PC-9 (cell line): ENCODE data around the gene PDPK1. TPM values are rescaled to one million over a fixed set of nuclear protein-coding genes. Genes with fewer than 3 reads are reported as not detected.

ENCODE experiments used
- BruUV-seq: library from RNA; stranded (reverse); fragments of 400-500 nt; replicated peaks from 2 replicates; lab custom pipeline; 2021; lab: Mats Ljungman, UMichigan
- CTCF ChIA-PET: fragments of 300-600 bp; sonication (Branson Sonifier 250); formaldehyde crosslinking; loops from one replicate; lab custom pipeline; 2022; ENCODE audit warnings: antibody characterized with exemption; lab: Charles Lee
- POLR2A ChIA-PET: fragments of 300-600 bp; sonication (Branson Sonifier 250); formaldehyde crosslinking; loops from one replicate; lab custom pipeline; 2022; ENCODE audit warnings: antibody characterized with exemption; ENCODE audit not compliant: unreplicated experiment; lab: Charles Lee
- DNase-seq, 2 experiments: peaks; one replicate each; pipeline versions ENCODE4 v3.0.0 to v3.0.0-alpha.2; 2015 to 2022; ENCODE audit warnings: mixed read lengths in 1 of 2
- H2AFZ ChIP-seq: fragments of 200-600 bp; sonication (generic); 2 replicates; pipeline ENCODE4 v1.8.1; 2017; ENCODE audit warnings: antibody characterized with exemption
- H3F3A ChIP-seq: fragments of 200-600 bp; sonication (generic); 2 replicates; pipeline ENCODE4 v1.8.1; 2017; ENCODE audit warnings: antibody characterized with exemption, mild to moderate bottlenecking, low read depth; ENCODE audit not compliant: insufficient read depth
- H3K27ac ChIP-seq: fragments of 200-600 bp; sonication (generic); 2 replicates; pipeline ENCODE4 v1.6.1; 2016; ENCODE audit warnings: mixed run types
- H3K27me3 ChIP-seq: fragments of 200-600 bp; sonication (generic); 2 replicates; pipeline ENCODE4 v1.6.1; 2016; ENCODE audit warnings: low read depth, mixed run types; ENCODE audit not compliant: insufficient read depth
- H3K36me3 ChIP-seq: fragments of 200-600 bp; sonication (generic); 2 replicates; pipeline ENCODE4 v1.6.1; 2016; ENCODE audit warnings: low read depth, mixed run types
- H3K4me1 ChIP-seq: fragments of 200-600 bp; sonication (generic); replicated peaks from 2 replicates; pipeline ENCODE4 v1.6.1; 2016; ENCODE audit warnings: mixed run types; ENCODE audit not compliant: insufficient read depth
- H3K4me2 ChIP-seq: fragments of 200-600 bp; sonication (generic); 2 replicates; pipeline ENCODE4 v1.6.1; 2017; ENCODE audit warnings: mixed run types
- H3K4me3 ChIP-seq: fragments of 200-600 bp; sonication (generic); 2 replicates; pipeline ENCODE4 v1.6.1; 2016; ENCODE audit warnings: mixed run types
- H3K79me2 ChIP-seq: fragments of 200-600 bp; sonication (generic); 2 replicates; pipeline ENCODE4 v1.6.1; 2017; ENCODE audit warnings: low read depth, mixed run types
- H3K9me2 ChIP-seq: fragments of 200-600 bp; sonication (generic); 2 replicates; pipeline ENCODE4 v1.8.1; 2017; ENCODE audit warnings: mild to moderate bottlenecking; ENCODE audit not compliant: insufficient read depth
- H3K9me3 ChIP-seq: fragments of 200-600 bp; sonication (generic); 2 replicates; pipeline ENCODE4 v1.8.1; 2016; ENCODE audit warnings: low read depth; ENCODE audit not compliant: insufficient read depth
- H4K20me1 ChIP-seq: fragments of 200-600 bp; sonication (generic); 2 replicates; pipeline ENCODE4 v1.8.1; 2017; ENCODE audit not compliant: insufficient read depth
- CTCF ChIP-seq: fragments of 200-600 bp; sonication (generic); conservative IDR thresholded peaks from 2 replicates; pipeline ENCODE4 v1.6.1; 2017; ENCODE audit warnings: mixed run types, antibody characterized with exemption, mild to moderate bottlenecking, moderate library complexity
- EZH2 ChIP-seq: fragments of 200-600 bp; sonication (generic); IDR thresholded peaks from 2 replicates; pipeline ENCODE4 v1.8.0; 2017; ENCODE audit warnings: antibody characterized with exemption, low read depth
- intact Hi-C: fragments of 100-400 bp; cut with micrococcal nuclease; formaldehyde crosslinking; loops from one replicate; pipeline ENCODE4 v1.10.0; 2022; ENCODE audit not compliant: unreplicated experiment
- total RNA-seq: library from RNA; stranded (reverse); gene quantifications from 2 replicates; pipeline ENCODE4 v1.2.3, GENCODE V29; 2021

PDPK1 gene
- total RNA-seq, 1 experiment from 2014 or later = 46.8 TPM

GRCh38 chr16:2587891-2588565 lies 50.2 kb downstream of the PDPK1 start:
- POLR2A ChIA-PET = no interaction called here
- Histone ChIP-seq H3K27me3 (no peaks in the 10 kb centered on the region), H3K4me1 (no peaks in the 10 kb centered on the region), H3K4me3 (no peak overlapping the region), H4K20me1 (no peaks in the 10 kb centered on the region; the same call in 1 of the 2 replicates), H3K9me2 (no peaks in the 10 kb centered on the region), H3K9me3 (no peaks in the 10 kb centered on the region), H3K79me2 (no peaks in the 10 kb centered on the region), H3K27ac (no peak overlapping the region), H3F3A (no peaks in the 10 kb centered on the region), H2AFZ (no peak overlapping the region), H3K36me3 (no peaks in the 10 kb centered on the region), H3K4me2 (no peak overlapping the region)
- no TSS peak for BruUV-seq
- intact Hi-C loops = no loop called here
- TF ChIP-seq EZH2 (no peak), CTCF (no peak)
- DNase-seq = no peak
- CTCF ChIA-PET = no interaction called here

GRCh38 chr16:2591476-2592240 lies 53.8 kb downstream of the PDPK1 start:
- DNase-seq = no peak
- Histone ChIP-seq H3K9me2 (no peaks in the 10 kb centered on the region), H3K4me3 (no peak overlapping the region), H3K36me3 (no peaks in the 10 kb centered on the region), H3K27me3 (no peaks in the 10 kb centered on the region), H3K27ac (no peak overlapping the region), H3K4me1 (no peaks in the 10 kb centered on the region), H3F3A (no peaks in the 10 kb centered on the region; the same call in 1 of the 2 replicates), H3K4me2 (no peak overlapping the region), H4K20me1 (no peaks in the 10 kb centered on the region; the same call in 1 of the 2 replicates), H2AFZ (no peak overlapping the region), H3K79me2 (no peaks in the 10 kb centered on the region), H3K9me3 (no peaks in the 10 kb centered on the region)
- intact Hi-C loops = no loop called here
- TF ChIP-seq EZH2 (no peak), CTCF (no peak)
- ChIA-PET CTCF (no interaction called here), POLR2A (no interaction called here)
- BruUV-seq = no TSS peak

- Histone ChIP-seq H3K9me3 (no peaks in the 10 kb centered on the region), H3K9me2 (no peaks in the 10 kb centered on the region), H3F3A (no peaks in the 10 kb centered on the region; the same call in 1 of the 2 replicates), H3K27ac (no peak overlapping the region), H3K4me1 (no peaks in the 10 kb centered on the region), H3K4me3 (no peak overlapping the region), H3K4me2 (no peak overlapping the region), H4K20me1 (no peaks in the 10 kb centered on the region; the same call in 1 of the 2 replicates), H3K36me3 (no peaks in the 10 kb centered on the region), H2AFZ (no peak overlapping the region), H3K79me2 (no peaks in the 10 kb centered on the region), H3K27me3 (no peaks in the 10 kb centered on the region)
- POLR2A ChIA-PET = interaction anchor here (0.6 kb wide), 1 partner anchor 9 kb away, joined by 11 read pairs; no protein-coding TSS in a partner anchor
- intact Hi-C loops = no loop called here
- no TSS peak for BruUV-seq
- no peak for DNase-seq
- CTCF ChIA-PET = no interaction called here
- TF ChIP-seq EZH2 (no peak), CTCF (no peak)
These were observed 55.0 kb downstream of the PDPK1 start for GRCh38 chr16:2592786-2593185.
